Eye (tissue), 1 donor: ENCODE results near the gene UNC5B.
A peak's percentile ranks its signal among the peaks of the same experiment; 100 is the strongest.

Experiments
- DNase-seq: peaks from one replicate; pipeline ENCODE4 v3.0.0-alpha.2; 2015

UNC5B gene

GRCh38 chr10:71255550-71255807 is 43.1 kb downstream of the UNC5B start:
- DNase-seq: no peak

GRCh38 chr10:71255808-71256660 is 43.7 kb downstream of the UNC5B start:
- DNase-seq: no peak

- no peak for DNase-seq
These were observed 44.4 kb downstream of the UNC5B start for GRCh38 chr10:71256661-71257318.

GRCh38 chr10:71257319-71257997 is 45.1 kb downstream of the UNC5B start:
- DNase-seq: no peak

- no peak for DNase-seq
These were observed 45.7 kb downstream of the UNC5B start for GRCh38 chr10:71258046-71258445.

DNA sequence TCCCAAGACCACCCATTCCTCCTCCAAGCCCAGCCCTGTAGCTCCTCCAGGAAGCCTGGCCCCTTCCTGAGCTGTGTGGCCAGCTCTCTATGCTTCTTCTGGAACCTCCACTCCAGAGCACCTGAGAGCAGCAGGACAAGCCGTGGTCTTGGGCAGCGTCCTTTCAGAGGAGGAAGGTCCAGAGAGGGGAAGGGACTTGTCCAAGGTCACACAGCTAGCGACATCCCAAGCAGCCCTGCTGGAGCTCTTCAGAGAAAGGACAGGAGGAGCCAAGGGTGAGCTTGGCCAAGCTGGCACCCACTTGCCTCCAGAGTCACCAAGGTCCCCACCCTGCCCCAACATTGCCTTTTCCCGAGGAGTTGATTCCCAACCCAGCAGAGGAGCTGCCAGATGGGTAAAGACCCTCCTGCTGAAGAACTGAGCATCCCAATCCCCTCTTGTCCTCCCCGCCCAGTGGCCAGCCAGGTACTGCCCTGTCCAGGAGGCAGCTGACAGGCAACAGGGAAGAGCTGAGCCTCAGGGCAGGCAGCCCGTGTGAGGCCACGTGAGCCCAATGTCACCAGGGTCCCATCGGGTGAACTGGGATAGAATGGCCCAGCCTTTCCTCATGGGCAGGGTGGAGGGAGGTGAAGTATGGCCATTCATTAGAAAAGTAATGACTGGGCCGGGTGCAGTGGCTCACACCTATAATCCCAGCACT is 46.2 kb downstream of the UNC5B start:
- no peak for DNase-seq

DNA sequence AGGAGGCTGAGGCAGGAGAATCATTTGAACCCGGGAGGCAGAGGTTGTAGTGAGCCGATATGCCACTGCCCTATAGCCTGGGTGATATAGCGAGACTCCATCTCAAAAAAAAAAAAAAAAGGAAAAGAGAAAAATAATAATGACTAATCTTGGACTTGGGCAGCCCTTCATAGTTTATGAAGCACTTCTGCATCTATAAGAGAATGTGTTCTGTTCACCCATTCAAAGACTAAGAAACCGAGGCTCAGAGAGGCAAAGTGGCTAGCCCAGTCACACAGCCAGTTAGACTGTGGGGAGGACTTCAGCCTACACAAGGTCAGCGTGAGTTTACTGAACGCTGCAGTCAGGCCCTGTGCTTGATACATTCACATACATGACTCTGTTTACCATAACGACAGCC is 46.9 kb downstream of the UNC5B start:
- DNase-seq: no peak

DNA sequence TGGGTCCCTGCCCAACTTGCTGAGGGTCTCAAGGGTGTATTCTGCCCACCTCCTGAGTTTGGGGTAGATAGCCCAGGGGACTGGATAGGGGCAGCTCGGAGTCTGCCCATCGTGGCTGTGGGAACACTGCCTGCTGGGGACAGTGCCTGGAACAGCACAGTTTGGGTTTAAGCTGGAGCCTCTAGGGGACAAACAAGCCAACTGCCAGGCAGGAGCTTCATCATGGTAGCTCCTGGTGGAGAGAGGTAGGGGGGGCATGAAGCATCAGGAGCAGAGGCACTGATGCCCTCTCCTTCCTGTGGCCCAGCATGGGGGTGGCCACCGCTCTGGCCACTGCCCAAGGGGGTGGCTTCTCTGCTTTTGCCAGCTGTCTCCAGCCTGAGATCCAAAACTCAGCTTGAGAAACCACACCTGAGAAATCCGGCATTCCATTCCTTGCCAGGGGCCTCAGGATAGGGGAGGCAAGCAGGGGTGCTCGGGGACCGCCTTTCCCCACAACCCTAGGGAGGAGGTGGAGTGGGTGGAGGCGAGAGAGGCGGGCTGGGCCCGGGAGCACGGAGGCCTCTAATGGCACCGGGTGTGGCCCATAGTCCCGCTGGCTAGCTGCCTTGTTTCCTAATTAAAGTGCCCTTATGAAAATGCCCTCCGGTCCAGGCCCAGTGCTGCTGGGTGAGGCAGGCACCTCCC is 47.6 kb downstream of the UNC5B start:
- no peak for DNase-seq

GRCh38 chr10:71260622-71261325 is 48.4 kb downstream of the UNC5B start:
- DNase-seq: peak; percentile 76

- no peak for DNase-seq
These were observed 49.7 kb downstream of the UNC5B start for GRCh38 chr10:71262027-71262426.

GRCh38 chr10:71262817-71263216 is 50.4 kb downstream of the UNC5B start:
- no peak for DNase-seq

DNA sequence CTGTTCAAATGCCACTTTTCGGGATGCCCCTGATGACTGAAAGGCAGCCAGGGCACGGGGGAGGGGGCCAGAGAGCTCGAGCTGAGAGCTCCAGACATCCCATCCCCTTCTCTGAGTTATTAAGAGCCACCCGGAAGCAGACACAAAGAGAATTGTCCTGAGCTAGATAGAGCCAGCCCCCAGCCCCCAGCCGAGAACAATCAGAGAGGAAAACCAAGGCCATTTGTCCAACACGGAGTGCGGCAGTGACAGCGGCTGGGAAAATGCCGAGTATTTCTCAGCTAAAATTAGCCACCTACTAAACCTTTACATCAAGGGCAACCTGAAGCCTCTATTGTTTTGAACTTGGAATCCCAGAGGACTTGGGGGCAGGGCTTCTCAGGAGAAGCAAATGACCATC is 51.0 kb downstream of the UNC5B start:
- no peak for DNase-seq

DNA sequence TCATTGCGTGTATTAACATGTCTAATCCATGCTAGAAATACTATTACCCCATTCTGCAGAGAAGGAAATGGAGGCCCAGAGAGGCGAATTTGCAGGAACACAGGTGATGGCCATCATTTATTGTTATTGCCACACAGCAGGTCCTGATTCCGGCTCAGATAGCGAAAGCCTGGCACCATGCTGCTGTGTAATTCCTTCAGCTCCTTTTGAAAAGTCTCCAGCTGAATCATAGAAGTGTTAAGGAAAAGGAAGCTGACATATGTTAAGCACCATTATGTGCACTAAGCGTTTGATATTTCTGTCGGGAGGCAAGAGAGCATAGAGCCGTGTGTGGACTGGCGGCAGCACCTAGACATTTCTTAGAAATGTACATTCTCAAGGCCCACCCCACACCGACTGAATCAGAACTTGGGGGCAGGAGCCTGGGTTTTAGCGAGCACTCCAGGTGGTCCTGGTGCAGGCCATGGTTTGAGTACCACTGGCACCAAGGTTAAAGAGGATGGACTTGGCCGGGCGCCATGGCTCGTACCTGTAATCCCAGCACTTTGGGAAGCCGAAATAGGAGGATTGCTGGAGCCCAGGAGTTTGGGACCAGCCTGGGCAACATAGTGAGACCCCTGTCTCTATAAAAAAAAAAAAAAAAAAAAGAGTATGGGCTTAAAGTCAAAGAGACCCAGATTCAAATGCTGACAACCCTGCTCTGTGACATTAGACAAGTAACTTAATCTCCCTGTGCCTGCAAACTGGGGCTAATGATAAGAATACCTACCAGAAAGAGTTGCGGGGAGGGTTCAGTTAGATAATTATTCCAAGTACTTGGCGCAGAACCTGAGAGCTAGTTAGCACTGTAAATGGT is 52.2 kb downstream of the UNC5B start:
- DNase-seq: no peak

- no peak for DNase-seq
These were observed 52.8 kb downstream of the UNC5B start for GRCh38 chr10:71265201-71265575.

DNA sequence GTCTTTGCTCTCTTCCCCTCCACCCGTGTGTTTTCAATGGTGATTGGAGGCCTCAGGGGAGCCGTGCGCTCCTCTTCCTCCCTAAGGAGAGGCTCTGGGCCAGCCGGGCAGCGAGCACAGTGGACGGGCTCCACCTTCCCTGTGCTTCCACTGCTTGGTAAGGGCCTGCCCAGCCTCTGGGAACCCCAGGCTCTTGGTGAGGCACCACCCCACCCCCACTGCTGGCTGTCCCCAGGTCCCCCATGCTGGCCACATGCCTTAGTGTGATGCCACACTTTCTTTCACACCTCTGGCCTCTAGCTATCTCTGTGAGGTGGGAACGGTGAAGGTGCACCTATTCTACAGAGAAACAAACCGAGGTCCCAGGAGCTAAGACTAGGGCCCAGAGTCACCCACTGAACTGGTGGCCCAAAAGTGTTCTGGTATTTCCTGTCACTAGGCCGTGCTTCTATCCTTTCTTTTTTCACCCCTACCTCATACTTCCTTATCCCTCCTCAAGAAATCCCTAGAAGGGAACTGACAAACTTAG is 53.3 kb downstream of the UNC5B start:
- no peak for DNase-seq

GRCh38 chr10:71266147-71266917 is 54.0 kb downstream of the UNC5B start:
- DNase-seq: no peak

DNA sequence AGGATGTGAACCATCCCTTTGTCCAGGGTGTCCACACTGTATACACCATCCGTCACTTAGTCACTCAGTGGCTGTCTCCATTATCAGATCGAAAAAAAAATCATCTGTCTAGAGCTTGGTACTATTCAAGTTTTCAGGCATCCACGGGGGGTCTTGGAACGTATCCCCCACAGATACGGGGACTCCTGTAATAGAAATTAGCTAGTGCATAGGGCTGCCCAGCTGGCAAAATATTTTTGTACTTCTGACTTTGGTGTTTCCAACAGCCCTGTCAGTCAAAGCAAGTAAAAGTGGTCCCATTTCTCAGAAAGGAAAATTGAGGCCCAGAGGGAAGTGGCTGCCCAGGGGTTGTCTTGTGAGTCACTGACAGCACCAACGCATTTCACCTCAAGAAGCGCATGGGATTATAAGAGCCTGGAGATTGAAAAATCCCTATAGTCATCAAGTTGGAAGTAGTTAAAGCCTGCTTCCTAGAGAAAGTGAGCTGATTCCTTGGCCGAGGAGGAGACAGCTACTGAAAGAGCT is 54.6 kb downstream of the UNC5B start:
- DNase-seq: no peak

DNA sequence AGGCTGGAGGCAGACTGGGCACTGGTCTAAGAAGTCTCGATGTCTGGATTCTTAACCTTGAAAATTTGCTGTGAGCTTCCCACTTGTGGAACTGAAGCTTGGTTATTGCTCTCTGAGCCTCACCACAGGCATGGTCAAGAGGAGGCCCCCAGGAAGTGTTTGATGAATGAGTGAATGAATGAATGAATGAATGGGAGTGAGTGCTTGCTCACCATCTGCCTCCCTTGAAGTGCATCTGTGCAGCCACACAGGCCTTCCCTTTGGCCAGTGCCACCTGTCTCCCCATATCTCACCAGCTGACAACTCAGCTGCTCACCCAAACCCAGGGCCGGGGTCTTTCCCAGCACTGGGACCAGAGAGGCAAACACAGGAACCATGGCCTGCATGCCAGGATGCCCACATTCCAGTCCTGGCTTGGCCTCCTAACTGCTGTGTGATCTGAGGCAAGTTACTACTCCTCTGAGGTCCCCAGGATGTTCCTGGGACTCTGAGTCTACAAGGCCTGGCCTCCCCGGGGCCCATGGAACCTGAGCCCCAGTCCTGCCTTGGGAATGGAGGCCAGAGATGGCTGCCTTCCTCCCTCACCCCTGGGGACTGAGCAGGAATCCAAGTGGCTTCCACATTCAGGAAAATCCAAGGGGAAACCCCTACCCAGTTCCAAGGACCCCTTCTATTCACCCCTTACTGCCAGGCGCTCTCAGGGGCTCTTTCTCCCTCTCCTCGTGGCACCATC is 55.3 kb downstream of the UNC5B start:
- DNase-seq: no peak

DNA sequence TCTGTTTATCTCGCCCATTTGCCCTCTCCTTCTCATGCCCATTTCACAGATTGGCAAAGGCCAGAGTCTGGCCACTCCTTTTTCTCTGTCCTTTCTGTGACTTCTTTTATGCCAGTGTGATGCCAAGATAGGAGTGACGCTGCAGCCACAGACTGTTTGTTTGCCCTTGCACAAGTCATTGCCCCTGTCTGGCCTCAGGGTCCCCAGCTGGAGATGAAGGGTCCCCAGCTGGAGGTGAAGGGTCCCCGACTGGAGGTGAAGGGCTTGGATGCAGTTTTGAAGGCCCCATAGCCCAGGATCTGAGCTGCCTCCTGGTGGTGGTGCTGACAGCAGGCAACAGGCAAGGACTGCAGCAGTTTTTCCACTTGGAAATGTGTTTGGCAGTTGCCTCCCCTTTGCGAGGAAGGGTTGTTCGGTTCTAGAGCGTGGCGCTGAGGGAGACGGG is 55.9 kb downstream of the UNC5B start:
- no peak for DNase-seq
